Measurements from ENCODE around the gene GAL3ST3. TPM values are rescaled to one million over a fixed set of nuclear protein-coding genes. Genes with fewer than 3 reads are reported as not detected.
"Not testable (repeated sequence)": the region's sequence is repeated elsewhere in the genome, so short reads cannot be mapped to it uniquely, and the experiment has no call there.

The GAL3ST3 gene
- total RNA-seq, 2 experiments from 2014 or later, result not detected

- peaks cover 52% of the 10 kb centered on the region for H3K36me3 Mint-ChIP-seq (ENCODE audit: low read depth)
- ChIA-PET CTCF (interaction anchor here (0.6 to 6.6 kb wide), 7 partner anchors 9 to 58 kb away, joined by 3 to 88 read pairs (median 4); partner anchors contain the start of gene PACS1), POLR2A (interaction anchor here (0.9 to 1.3 kb wide), 2 partner anchors 19 to 29 kb away, joined by 3 to 6 read pairs; no protein-coding TSS in a partner anchor)
- not testable (repeated sequence) for H3K4me3 Mint-ChIP-seq; ATAC-seq; H3K9me3 Mint-ChIP-seq (ENCODE audit: insufficient read depth); H3K27me3 Mint-ChIP-seq (ENCODE audit: low read depth); DNase-seq
- peak overlapping the region; percentile 44 for H3K27ac Mint-ChIP-seq
- H3K4me1 Mint-ChIP-seq (ENCODE audit: low read depth), result peaks cover 64% of the 10 kb centered on the region
Observed at GRCh38 chr11:66078949-66079348, 30.0 kb upstream of the GAL3ST3 start.

GRCh38 chr11:66077927-66078326 lies 29.0 kb upstream of the GAL3ST3 start:
- Mint-ChIP-seq H3K36me3 (ENCODE audit: low read depth) (peaks cover 52% of the 10 kb centered on the region), H3K9me3 (ENCODE audit: insufficient read depth) (no peaks in the 10 kb centered on the region), H3K4me1 (ENCODE audit: low read depth) (peaks cover 60% of the 10 kb centered on the region), H3K27me3 (ENCODE audit: low read depth) (no peaks in the 10 kb centered on the region), H3K4me3 (no peak overlapping the region), H3K27ac (no peak overlapping the region)
- POLR2A ChIA-PET, result no interaction called here
- ATAC-seq, result no peak
- CTCF ChIA-PET, result interaction anchor here (0.6 to 6.6 kb wide), 4 partner anchors 8 to 56 kb away, joined by 3 to 88 read pairs (median 4); partner anchors contain the start of gene PACS1
- DNase-seq, result no peak

GRCh38 chr11:66076561-66076960 lies 27.6 kb upstream of the GAL3ST3 start:
- Mint-ChIP-seq H3K9me3 (ENCODE audit: insufficient read depth) (no peaks in the 10 kb centered on the region), H3K27me3 (ENCODE audit: low read depth) (no peaks in the 10 kb centered on the region), H3K4me1 (ENCODE audit: low read depth) (peaks cover 62% of the 10 kb centered on the region), H3K36me3 (ENCODE audit: low read depth) (peaks cover 58% of the 10 kb centered on the region), H3K4me3 (no peak overlapping the region), H3K27ac (no peak overlapping the region)
- POLR2A ChIA-PET, result no interaction called here
- no peak for DNase-seq
- ATAC-seq, result no peak
- CTCF ChIA-PET, result interaction anchor here (1.0 to 1.2 kb wide), 3 partner anchors 31 to 59 kb away, joined by 3 to 5 read pairs (median 3); no protein-coding TSS in a partner anchor

GRCh38 chr11:66075273-66075672 lies 26.3 kb upstream of the GAL3ST3 start:
- no peak for ATAC-seq
- POLR2A ChIA-PET, result no interaction called here
- Mint-ChIP-seq H3K27me3 (ENCODE audit: low read depth) (no peaks in the 10 kb centered on the region), H3K4me1 (ENCODE audit: low read depth) (peaks cover 53% of the 10 kb centered on the region), H3K27ac (no peak overlapping the region), H3K36me3 (ENCODE audit: low read depth) (peaks cover 63% of the 10 kb centered on the region), H3K4me3 (no peak overlapping the region), H3K9me3 (ENCODE audit: insufficient read depth) (no peaks in the 10 kb centered on the region)
- CTCF ChIA-PET, result no interaction called here
- DNase-seq, result no peak

GRCh38 chr11:66073669-66074068 lies 24.7 kb upstream of the GAL3ST3 start:
- Mint-ChIP-seq H3K36me3 (ENCODE audit: low read depth) (peaks cover 61% of the 10 kb centered on the region), H3K4me1 (ENCODE audit: low read depth) (peaks cover 48% of the 10 kb centered on the region), H3K4me3 (no peak overlapping the region), H3K27me3 (ENCODE audit: low read depth) (no peaks in the 10 kb centered on the region), H3K9me3 (ENCODE audit: insufficient read depth) (no peaks in the 10 kb centered on the region), H3K27ac (no peak overlapping the region)
- CTCF ChIA-PET, result interaction anchor here (1.2 to 8.4 kb wide), 2 partner anchors 8 to 43 kb away, joined by 3 to 116 read pairs; no protein-coding TSS in a partner anchor
- POLR2A ChIA-PET, result no interaction called here
- no peak for ATAC-seq
- DNase-seq, result no peak

- Mint-ChIP-seq H3K27ac (peak overlapping the region; percentile 46), H3K36me3 (ENCODE audit: low read depth) (peaks cover 63% of the 10 kb centered on the region), H3K27me3 (ENCODE audit: low read depth) (no peaks in the 10 kb centered on the region), H3K9me3 (ENCODE audit: insufficient read depth) (no peaks in the 10 kb centered on the region), H3K4me3 (peak overlapping the region; percentile 89), H3K4me1 (ENCODE audit: low read depth) (peaks cover 52% of the 10 kb centered on the region)
- POLR2A ChIA-PET, result no interaction called here
- ATAC-seq (no peak), DNase-seq (no peak)
- CTCF ChIA-PET, result interaction anchor here (1.0 to 8.4 kb wide), 6 partner anchors 9 to 149 kb away, joined by 3 to 116 read pairs (median 6); no protein-coding TSS in a partner anchor
Observed at GRCh38 chr11:66072518-66072917, 23.6 kb upstream of the GAL3ST3 start.

- no peaks in the 10 kb centered on the region for H3K9me3 Mint-ChIP-seq (ENCODE audit: insufficient read depth)
- no peak for ATAC-seq
- H3K27ac Mint-ChIP-seq, result peak overlapping the region; percentile 46
- no peaks in the 10 kb centered on the region for H3K27me3 Mint-ChIP-seq (ENCODE audit: low read depth)
- DNase-seq, result no peak
- CTCF ChIA-PET, result interaction anchor here (1.1 to 8.4 kb wide), 11 partner anchors 8 to 188 kb away, joined by 3 to 116 read pairs (median 8); no protein-coding TSS in a partner anchor
- H3K4me1 Mint-ChIP-seq (ENCODE audit: low read depth), result peaks cover 53% of the 10 kb centered on the region
- peak overlapping the region; percentile 89 for H3K4me3 Mint-ChIP-seq
- POLR2A ChIA-PET, result interaction anchor here (0.9 to 1.8 kb wide), 4 partner anchors 9 to 44 kb away, joined by 3 to 11 read pairs (median 6); no protein-coding TSS in a partner anchor
- H3K36me3 Mint-ChIP-seq (ENCODE audit: low read depth), result peaks cover 64% of the 10 kb centered on the region
Observed at GRCh38 chr11:66072081-66072480, 23.1 kb upstream of the GAL3ST3 start.

- Mint-ChIP-seq H3K27me3 (ENCODE audit: low read depth) (no peaks in the 10 kb centered on the region), H3K27ac (peak overlapping the region; percentile 88), H3K9me3 (ENCODE audit: insufficient read depth) (no peaks in the 10 kb centered on the region), H3K4me1 (ENCODE audit: low read depth) (peaks cover 60% of the 10 kb centered on the region), H3K4me3 (peak overlapping the region; percentile 89), H3K36me3 (ENCODE audit: low read depth) (peaks cover 64% of the 10 kb centered on the region)
- POLR2A ChIA-PET, result interaction anchor here (0.5 to 5.0 kb wide), 9 partner anchors 10 to 244 kb away, joined by 3 to 26 read pairs (median 5); partner anchors contain the start of gene SF3B2
- CTCF ChIA-PET, result interaction anchor here (0.7 to 8.4 kb wide), 13 partner anchors 9 to 187 kb away, joined by 3 to 116 read pairs (median 5); no protein-coding TSS in a partner anchor
- DNase-seq, result peak; percentile 50
- ATAC-seq, result no peak
Observed at GRCh38 chr11:66071381-66071801, 22.4 kb upstream of the GAL3ST3 start.

GRCh38 chr11:66070604-66071380 lies 21.8 kb upstream of the GAL3ST3 start:
- H3K4me1 Mint-ChIP-seq (ENCODE audit: low read depth), result peaks cover 65% of the 10 kb centered on the region
- peak overlapping the region; percentile 88 for H3K27ac Mint-ChIP-seq
- peaks cover 64% of the 10 kb centered on the region for H3K36me3 Mint-ChIP-seq (ENCODE audit: low read depth)
- ATAC-seq (peak; percentile 22), DNase-seq (peak; percentile 38)
- H3K27me3 Mint-ChIP-seq (ENCODE audit: low read depth), result no peaks in the 10 kb centered on the region
- ChIA-PET POLR2A (interaction anchor here (0.5 to 5.0 kb wide), 8 partner anchors 10 to 201 kb away, joined by 3 to 26 read pairs (median 5); partner anchors contain the start of gene SF3B2), CTCF (interaction anchor here (0.7 to 8.4 kb wide), 15 partner anchors 9 to 188 kb away, joined by 3 to 116 read pairs (median 7); partner anchors contain the start of gene SF3B2)
- H3K9me3 Mint-ChIP-seq (ENCODE audit: insufficient read depth), result no peaks in the 10 kb centered on the region
- peak overlapping the region; percentile 89 for H3K4me3 Mint-ChIP-seq

GRCh38 chr11:66069715-66070603 lies 21.0 kb upstream of the GAL3ST3 start, which contains the start of gene PACS1:
TSS of gene PACS1 (plus strand) at chr11:66070272. CDS start at chr11:66070487, 215 bp downstream.
- POLR2A ChIA-PET, result interaction anchor here (0.7 to 5.0 kb wide), 7 partner anchors 14 to 72 kb away, joined by 3 to 26 read pairs (median 4); partner anchors contain the start of gene SF3B2
- Mint-ChIP-seq H3K27ac (peak within 1 kb of the TSS; percentile 88), H3K27me3 (ENCODE audit: low read depth) (no peaks in the 10 kb centered on the region), H3K9me3 (ENCODE audit: insufficient read depth) (no peaks in the 10 kb centered on the region), H3K4me3 (peak within 1 kb of the TSS; percentile 89), H3K36me3 (ENCODE audit: low read depth) (peaks cover 64% of the 10 kb centered on the region), H3K4me1 (ENCODE audit: low read depth) (peaks cover 68% of the 10 kb centered on the region)
- ATAC-seq (peak; percentile 69), DNase-seq (peak; percentile 85)
- CTCF ChIA-PET, result interaction anchor here (0.8 to 8.4 kb wide), 19 partner anchors 10 to 219 kb away, joined by 3 to 116 read pairs (median 7); partner anchors contain the start of genes CCDC85B, SF3B2 and YIF1A
